Ovary (tissue), 3 donors: Measurements from ENCODE around the gene CHMP2B.

Source experiments
- EP300 ChIP-seq: sonication (generic); formaldehyde crosslinking; IDR thresholded peaks from one replicate; pipeline ENCODE4 v1.6.1; 2017; ENCODE audit warnings: antibody characterized with exemption
- TF ChIP-seq, protein P1 (sequence below), 3 donors: fragments of 450-650 bp in 2 of 3; fragments of 200-600 bp in 1 of 3; IDR thresholded peaks; one replicate each; pipeline versions ENCODE4 v1.5.1 to v1.8.0; 2016 to 2022; ENCODE audit warnings: antibody characterized with exemption in 3 of 3, mild to moderate bottlenecking in 1 of 3
- donor health status: DM: no; HTN: no; CAD: no.

DNA sequence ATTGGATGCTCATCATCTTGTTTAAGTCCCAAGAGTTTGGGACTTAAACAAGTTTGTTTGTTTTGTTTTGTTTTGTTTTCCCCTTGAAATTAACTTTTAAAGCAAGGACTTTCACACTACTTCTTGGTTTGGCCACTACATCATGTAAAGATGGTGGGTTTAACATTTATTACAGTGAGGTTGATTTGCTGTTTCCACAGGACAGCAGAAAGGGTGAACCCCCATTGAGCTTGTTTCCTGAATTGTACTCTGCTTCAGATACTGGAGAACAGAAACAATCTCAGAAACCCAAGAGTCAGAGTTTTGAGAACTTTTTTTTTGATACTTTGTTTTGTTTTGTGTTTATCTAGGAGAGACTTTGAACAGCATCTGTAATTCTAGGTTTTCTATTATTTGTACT is 42.6 kb downstream of the CHMP2B start:
- TF ChIP-seq, protein P1, sequence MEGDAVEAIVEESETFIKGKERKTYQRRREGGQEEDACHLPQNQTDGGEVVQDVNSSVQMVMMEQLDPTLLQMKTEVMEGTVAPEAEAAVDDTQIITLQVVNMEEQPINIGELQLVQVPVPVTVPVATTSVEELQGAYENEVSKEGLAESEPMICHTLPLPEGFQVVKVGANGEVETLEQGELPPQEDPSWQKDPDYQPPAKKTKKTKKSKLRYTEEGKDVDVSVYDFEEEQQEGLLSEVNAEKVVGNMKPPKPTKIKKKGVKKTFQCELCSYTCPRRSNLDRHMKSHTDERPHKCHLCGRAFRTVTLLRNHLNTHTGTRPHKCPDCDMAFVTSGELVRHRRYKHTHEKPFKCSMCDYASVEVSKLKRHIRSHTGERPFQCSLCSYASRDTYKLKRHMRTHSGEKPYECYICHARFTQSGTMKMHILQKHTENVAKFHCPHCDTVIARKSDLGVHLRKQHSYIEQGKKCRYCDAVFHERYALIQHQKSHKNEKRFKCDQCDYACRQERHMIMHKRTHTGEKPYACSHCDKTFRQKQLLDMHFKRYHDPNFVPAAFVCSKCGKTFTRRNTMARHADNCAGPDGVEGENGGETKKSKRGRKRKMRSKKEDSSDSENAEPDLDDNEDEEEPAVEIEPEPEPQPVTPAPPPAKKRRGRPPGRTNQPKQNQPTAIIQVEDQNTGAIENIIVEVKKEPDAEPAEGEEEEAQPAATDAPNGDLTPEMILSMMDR (IDR thresholded peaks at IDR 0.05), result no peak
- no peak for TF ChIP-seq EP300
